ENCODE measurements around the gene CEP126.

CEP126 gene

DNA sequence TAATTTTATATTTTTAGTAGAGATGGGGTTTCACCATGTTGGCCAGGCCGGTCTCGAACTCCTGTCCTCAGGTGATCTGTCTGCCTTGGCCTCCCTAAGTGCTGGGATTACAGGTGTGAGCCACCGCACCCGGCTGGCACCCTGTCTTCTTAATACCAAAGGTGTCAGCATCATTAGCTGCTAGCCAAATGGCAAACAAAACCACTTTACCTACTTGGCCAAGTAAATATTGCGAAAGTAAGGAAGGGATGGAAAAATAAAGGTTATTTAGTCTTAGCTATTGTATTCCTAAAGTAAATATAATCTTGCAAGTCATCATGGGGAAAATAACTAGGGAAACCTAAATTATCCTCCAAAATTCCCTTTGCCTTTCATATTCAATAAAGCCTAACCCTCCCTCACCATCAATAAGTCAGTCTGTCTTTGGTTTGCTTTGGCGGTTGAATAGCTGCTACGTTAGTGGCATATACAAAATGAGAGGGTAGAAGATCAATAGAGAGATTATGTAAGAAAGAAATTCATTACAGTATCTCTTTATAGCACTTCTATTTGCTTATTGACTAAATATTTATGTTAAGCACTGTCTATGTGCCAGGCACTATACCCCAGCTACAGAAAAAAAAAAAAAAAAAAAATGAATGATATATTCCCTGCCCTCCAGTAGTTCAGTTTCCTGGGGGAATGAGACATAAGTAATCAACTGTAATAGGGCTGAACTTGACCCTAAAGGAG lies 92.2 kb downstream of the CEP126 start:
- peak overlapping the region; percentile 96 for H3K27ac ChIP-seq

DNA sequence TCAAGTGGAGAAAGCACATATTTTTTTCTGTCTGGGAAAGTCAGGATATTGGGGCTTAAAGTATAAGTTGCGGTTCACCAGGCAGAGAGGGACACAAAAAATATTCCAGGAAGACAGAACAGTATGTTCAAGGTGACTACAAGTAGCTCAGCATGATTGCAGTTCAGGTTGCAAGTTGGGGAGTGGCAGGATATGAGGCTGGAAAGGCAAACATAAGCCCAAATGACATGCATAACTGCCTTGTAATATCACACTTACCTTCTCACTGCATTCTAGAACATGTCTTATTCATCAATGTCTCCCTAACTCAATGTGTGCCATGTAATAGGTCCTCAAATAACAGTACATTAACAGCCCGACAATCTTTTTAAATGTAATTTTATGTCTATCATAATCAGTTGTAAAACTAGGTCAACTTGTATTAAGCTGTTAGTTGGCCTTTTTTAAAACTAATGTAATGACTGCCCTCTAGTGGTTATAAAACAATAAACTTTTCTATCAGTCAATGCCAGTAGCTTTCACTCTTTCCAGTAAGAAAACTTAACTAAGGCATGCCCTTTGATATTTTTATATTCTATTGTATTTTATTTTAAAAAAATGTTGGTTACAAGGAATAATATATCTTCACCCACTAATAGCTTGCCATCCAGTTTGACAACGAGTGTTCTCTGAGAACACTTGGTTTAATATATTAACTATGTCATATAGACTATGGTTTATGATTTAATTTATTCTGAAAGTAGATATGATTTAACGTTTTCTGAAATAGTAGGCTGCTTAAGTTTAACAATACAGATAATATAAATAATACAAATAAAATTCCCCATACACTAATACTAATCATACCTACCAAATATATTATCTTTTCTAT lies 93.0 kb downstream of the CEP126 start:
- DNase-seq (ENCODE audit: low read depth, low spot score) = peak; percentile 70
- peak overlapping the region; percentile 96 for H3K27ac ChIP-seq

More for the DNA sequence above, 92.2 kb downstream of the CEP126 start:
- no peak for DNase-seq (ENCODE audit: low read depth, low spot score)

- peak overlapping the region; percentile 70 for H3K27ac ChIP-seq
- no peak for DNase-seq (ENCODE audit: low read depth, low spot score)
Observed at GRCh38 chr11:102010776-102011494, 96.1 kb downstream of the CEP126 start.

DNA sequence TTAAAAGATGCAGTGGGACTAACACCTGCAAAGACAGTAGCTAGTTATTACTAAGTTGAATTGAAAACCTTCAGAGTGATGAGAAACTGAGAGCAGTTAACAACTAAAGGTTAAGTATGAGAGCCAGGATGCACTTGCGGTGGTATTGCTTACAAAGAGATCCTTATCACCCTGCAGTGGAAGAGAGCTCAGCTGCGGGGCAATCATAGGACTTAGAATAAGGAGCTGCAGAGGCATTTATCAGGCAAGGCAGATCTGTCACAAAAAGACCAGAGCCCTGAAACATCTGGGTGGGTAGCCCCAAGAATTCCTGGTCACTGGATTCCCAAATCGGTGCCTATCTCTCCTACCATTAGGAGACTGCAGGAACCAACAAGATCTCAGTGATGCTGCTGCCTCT lies 98.1 kb downstream of the CEP126 start:
- no peak for DNase-seq (ENCODE audit: low read depth, low spot score)

DNA sequence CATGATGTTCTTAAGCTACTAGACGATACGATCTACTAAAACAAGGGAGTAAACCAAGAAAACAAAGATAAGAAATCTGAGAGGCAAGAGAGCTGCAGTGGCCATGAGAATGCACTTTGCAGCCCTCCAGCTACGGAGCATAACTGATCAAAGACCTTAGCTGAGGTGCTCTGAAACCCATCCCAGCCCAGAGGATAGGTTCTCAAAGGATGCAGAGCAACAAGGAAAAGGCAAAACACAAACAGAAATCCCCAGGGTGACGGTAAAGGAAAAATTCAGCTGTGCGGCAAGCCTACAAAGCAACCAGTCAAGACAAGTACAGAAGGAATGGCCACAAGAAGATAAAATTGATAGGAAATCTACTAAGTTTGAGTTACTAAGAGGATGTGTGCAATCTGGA lies 99.9 kb downstream of the CEP126 start:
- no peak overlapping the region for H3K27ac ChIP-seq
- DNase-seq (ENCODE audit: low read depth, low spot score) = no peak

More for the DNA sequence above, 98.1 kb downstream of the CEP126 start:
- no peak overlapping the region for H3K27ac ChIP-seq

GRCh38 chr11:102017026-102017425 lies 102.2 kb downstream of the CEP126 start:
- H3K27ac ChIP-seq = no peak overlapping the region
- no peak for DNase-seq (ENCODE audit: low read depth, low spot score)

- DNase-seq (ENCODE audit: low read depth, low spot score) = no peak
- H3K27ac ChIP-seq = no peak overlapping the region
Observed at GRCh38 chr11:102026217-102026616, 111.4 kb downstream of the CEP126 start.

DNA sequence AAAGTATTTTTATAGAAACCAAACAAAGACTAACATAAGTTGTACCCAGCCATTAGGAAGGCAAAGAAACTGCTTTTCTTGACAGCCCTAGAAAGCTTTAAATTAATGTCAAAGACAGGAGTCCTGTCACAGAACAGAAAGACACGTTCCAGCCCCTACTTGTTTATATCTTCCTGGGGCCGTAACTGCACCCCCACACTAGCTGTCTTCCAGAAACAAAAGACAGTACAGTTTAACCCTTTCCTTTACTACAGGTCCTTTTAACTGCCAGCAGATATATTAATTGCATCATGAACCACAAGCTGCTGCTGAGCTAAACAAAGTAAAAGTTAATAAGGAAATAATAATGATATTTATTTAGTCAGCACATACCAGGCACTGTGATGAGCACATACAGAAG lies 112.1 kb downstream of the CEP126 start:
- DNase-seq (ENCODE audit: low read depth, low spot score) = no peak
- no peak overlapping the region for H3K27ac ChIP-seq

GRCh38 chr11:102036757-102037156 lies 121.9 kb downstream of the CEP126 start:
- no peak for DNase-seq (ENCODE audit: low read depth, low spot score)
- no peak overlapping the region for H3K27ac ChIP-seq

DNA sequence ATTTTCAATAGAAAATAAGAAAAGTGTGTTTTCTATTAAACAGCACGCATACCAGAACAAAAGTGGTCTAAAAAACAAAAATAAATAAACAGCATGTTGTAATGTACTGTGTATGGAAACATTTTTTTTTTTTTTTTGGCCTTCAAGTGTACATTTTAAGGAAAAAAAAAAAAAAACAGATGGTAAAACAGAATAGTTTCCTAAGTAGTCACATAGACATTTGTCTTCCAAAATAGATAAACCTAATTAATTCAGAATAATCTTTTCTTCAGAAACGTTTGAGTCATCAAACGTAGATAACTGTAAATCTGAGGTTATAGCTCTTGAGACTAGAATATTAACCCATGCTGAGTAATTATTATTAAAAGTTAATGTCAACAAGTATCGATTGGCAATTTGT lies 132.0 kb downstream of the CEP126 start:
- DNase-seq (ENCODE audit: low read depth, low spot score) = no peak
- H3K27ac ChIP-seq = no peak overlapping the region

DNA sequence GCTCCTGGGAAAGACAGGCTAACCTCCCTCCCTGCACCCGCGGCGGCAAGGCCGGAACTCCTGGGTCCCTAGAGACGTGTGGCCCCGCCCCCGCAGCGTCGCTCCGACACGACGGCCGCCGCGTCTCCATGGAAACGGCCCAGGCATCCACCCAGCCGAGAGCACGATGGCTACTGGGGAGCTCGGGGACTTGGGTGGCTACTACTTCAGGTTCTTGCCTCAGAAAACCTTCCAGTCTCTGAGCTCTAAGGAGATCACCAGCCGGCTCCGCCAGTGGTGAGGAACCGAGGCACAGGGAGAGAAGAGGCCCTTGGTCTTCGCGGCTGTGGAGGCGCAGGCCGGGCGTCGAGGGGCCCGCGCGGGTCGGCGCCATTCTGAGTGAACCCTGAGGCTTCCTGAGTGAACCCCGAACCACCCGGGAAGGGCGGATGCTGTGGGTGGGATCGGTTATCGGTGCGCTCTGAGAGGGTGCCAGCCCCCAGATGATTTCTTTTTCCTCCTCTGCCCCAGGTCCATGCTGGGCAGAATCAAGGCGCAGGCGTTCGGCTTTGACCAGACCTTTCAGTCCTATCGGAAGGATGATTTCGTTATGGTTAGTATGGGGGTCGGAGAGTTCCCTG lies 132.6 kb downstream of the CEP126 start, which contains the start of gene CFAP300:
CFAP300 (plus strand) TSS at position 133 of the 620 bp plus-strand sequence; CDS start at position 167, 34 bp downstream.
- no peak for DNase-seq (ENCODE audit: low read depth, low spot score)
- no peak within 1 kb of the TSS for H3K27ac ChIP-seq

Measured in epithelial cell of prostate (primary cell).